Liver (tissue), 9 donors: Measurements from ENCODE around the gene KCTD19. TPM values are rescaled to one million over a fixed set of nuclear protein-coding genes. Genes with fewer than 3 reads are reported as not detected.

Experiments used
- DNase-seq: peaks from one replicate; pipeline ENCODE4 v3.0.0-alpha.2; 2017; ENCODE audit warnings: low spot score
- H3K27ac ChIP-seq, 2 donors: one replicate each; pipeline ENCODE4 v1.7.0; 2013; ENCODE audit warnings: inconsistent platforms in 2 of 2, low read length in 2 of 2, control low read depth in 1 of 2, low read depth in 1 of 2, mild to moderate bottlenecking in 1 of 2
- H3K27me3 ChIP-seq, 4 donors: one replicate each; pipeline versions ENCODE4 v1.6.1 to v1.7.0; 2013; ENCODE audit warnings: low read length in 3 of 4, inconsistent platforms in 1 of 4, mild to moderate bottlenecking in 1 of 4, moderate library complexity in 1 of 4; ENCODE audit not compliant: control insufficient read depth in 4 of 4, insufficient read depth in 4 of 4
- H3K36me3 ChIP-seq, 4 donors: one replicate each; pipeline versions ENCODE4 v1.6.1 to v1.7.0; 2013; ENCODE audit warnings: low read length in 3 of 4, mild to moderate bottlenecking in 3 of 4, low read depth in 1 of 4, moderate library complexity in 1 of 4; ENCODE audit not compliant: control insufficient read depth in 4 of 4, insufficient read depth in 3 of 4
- H3K4me1 ChIP-seq, 4 donors: one replicate each; pipeline versions ENCODE4 v1.6.1 to v1.7.0; 2013; ENCODE audit warnings: low read length in 3 of 4, mild to moderate bottlenecking in 3 of 4, moderate library complexity in 1 of 4; ENCODE audit not compliant: control insufficient read depth in 4 of 4, insufficient read depth in 4 of 4
- H3K4me3 ChIP-seq, 3 donors: one replicate each; pipeline versions ENCODE4 v1.6.1 to v1.7.0; 2013; ENCODE audit warnings: low read length in 3 of 3, control low read depth in 1 of 3, low read depth in 1 of 3, mild to moderate bottlenecking in 1 of 3
- H3K9ac ChIP-seq, 2 donors: one replicate each; pipeline ENCODE4 v1.7.0; 2013; ENCODE audit warnings: low read length in 2 of 2, mild to moderate bottlenecking in 2 of 2, moderate library complexity in 2 of 2, control low read depth in 1 of 2, low read depth in 1 of 2
- H3K9me3 ChIP-seq, 4 donors: one replicate each; pipeline versions ENCODE4 v1.6.1 to v1.7.0; 2013; ENCODE audit warnings: low read length in 3 of 4; ENCODE audit not compliant: control insufficient read depth in 4 of 4
- ATF3 ChIP-seq: IDR thresholded peaks from 2 replicates; pipeline ENCODE4 v1.6.1; 2016; ENCODE audit warnings: antibody characterized with exemption
- CTCF ChIP-seq: fragments of 150-350 bp; IDR thresholded peaks from 2 replicates; pipeline ENCODE4 v1.5.1; 2017; ENCODE audit warnings: improper control_type of control experiment, low read depth, low read length; ENCODE audit not compliant: missing input control
- EGR1 ChIP-seq, 2 donors: IDR thresholded peaks; 2 replicates each; pipeline ENCODE4 v1.6.1; 2016 to 2018; ENCODE audit warnings: antibody characterized with exemption in 2 of 2, low read depth in 2 of 2
- FOXA2 ChIP-seq: IDR thresholded peaks from 2 replicates; pipeline ENCODE4 v1.6.1; 2016; ENCODE audit warnings: antibody characterized with exemption
- GABPA ChIP-seq, 2 donors: IDR thresholded peaks in 1 of 2; conservative IDR thresholded peaks in 1 of 2; 2 replicates each; pipeline ENCODE4 v1.6.1; 2016; ENCODE audit warnings: antibody characterized with exemption in 2 of 2, mild to moderate bottlenecking in 1 of 2, moderate library complexity in 1 of 2
- HNF4G ChIP-seq: IDR thresholded peaks from 2 replicates; pipeline ENCODE4 v1.6.1; 2016; ENCODE audit warnings: antibody characterized with exemption
- JUND ChIP-seq, 2 donors: IDR thresholded peaks; 2 replicates each; pipeline ENCODE4 v1.6.1; 2016; ENCODE audit warnings: antibody characterized with exemption in 2 of 2
- MAX ChIP-seq: IDR thresholded peaks from 2 replicates; pipeline ENCODE4 v1.6.1; 2016; ENCODE audit warnings: antibody characterized with exemption
- NR2F2 ChIP-seq: IDR thresholded peaks from 2 replicates; pipeline ENCODE4 v1.6.1; 2016; ENCODE audit warnings: antibody characterized with exemption
- RAD21 ChIP-seq, 2 donors: IDR thresholded peaks; 2 replicates each; pipeline ENCODE4 v1.6.1; 2016; ENCODE audit warnings: antibody characterized with exemption in 2 of 2, mild to moderate bottlenecking in 2 of 2
- SP1 ChIP-seq: IDR thresholded peaks from 2 replicates; pipeline ENCODE4 v1.6.1; 2018; ENCODE audit warnings: antibody characterized with exemption, mild to moderate bottlenecking
- YY1 ChIP-seq: IDR thresholded peaks from 2 replicates; pipeline ENCODE4 v1.6.1; 2016; ENCODE audit warnings: antibody characterized with exemption, mild to moderate bottlenecking
- ZBTB33 ChIP-seq: IDR thresholded peaks from 2 replicates; pipeline ENCODE4 v1.6.1; 2016; ENCODE audit warnings: antibody characterized with exemption
- WGBS: extraction: QIAGEN DNeasy Blood & Tissue Kit; methylation state at CpG from one replicate; pipeline ENCODE4 v1.1.7; 2013; 5-methylcytosine and 5-hydroxymethylcytosine counted together
- polyA plus RNA-seq, 2 donors: library from polyadenylated mRNA; stranded (reverse) in 1 of 2; unstranded in 1 of 2; fragments of 200-250 nt in 1 of 2; fragments of >200 nt in 1 of 2; fragmentation: Nextera tagmentation in 1 of 2; extraction: Ambion mirVana in 1 of 2; gene quantifications; one replicate each; pipeline versions ENCODE4 v1.2.1 to v1.2.3, GENCODE V29; 2013 to 2015
- total RNA-seq, 2 donors: library from RNA; depleted of rRNA; stranded (reverse); fragments of >200 nt; gene quantifications; one replicate each; pipeline ENCODE4 v1.2.3, GENCODE V29; 2014
- donor health status: healthy.
- donor health status: healthy.
- donor health status: healthy.
- donor health status: healthy.
- donor health status: healthy.

Gene KCTD19
- total and polyA plus RNA-seq, 4 donors = 0.28 TPM; not detected in 3

GRCh38 chr16:67280090-67281015, 46.2 kb downstream of the KCTD19 start:
- Histone ChIP-seq H3K9ac (no peak overlapping the region), H3K27me3 (no peaks in the 10 kb centered on the region), H3K36me3 (no peaks in the 10 kb centered on the region), H3K27ac (no peak overlapping the region), H3K4me1 (peaks cover 0 to 2% (median 0%) of the 10 kb centered on the region in 4 donors), H3K9me3 (no peaks in the 10 kb centered on the region), H3K4me3 (no peak overlapping the region)
- WGBS = 93% methylated on average over 15 of the region's 15 CpGs
- no peak for DNase-seq
- TF ChIP-seq YY1 (no peak), MAX (no peak), HNF4G (no peak), JUND (IDR thresholded peaks at IDR 0.05) (no peak), SP1 (no peak), ATF3 (no peak), GABPA (IDR thresholded peaks at IDR 0.05 in 1 of 2, conservative IDR thresholded peaks at IDR 0.05 in 1 of 2) (no peak), CTCF (no peak)

GRCh38 chr16:67279296-67280089, 47.0 kb downstream of the KCTD19 start, which contains the start of gene PLEKHG4:
TSS of gene PLEKHG4 (plus strand) at chr16:67279532. CDS start at chr16:67280045, 513 bp downstream.
- no peak within 1 kb of the TSS for H3K9ac ChIP-seq
- peak within 1 kb of the TSS in 2 of 3 donors; percentile 26 to 55 for H3K4me3 ChIP-seq
- H3K27me3 ChIP-seq = no peaks in the 10 kb centered on the region
- TF ChIP-seq ZBTB33 = no peak
- no peak for TF ChIP-seq NR2F2
- TF ChIP-seq YY1 = no peak
- no peak for TF ChIP-seq GABPA (IDR thresholded peaks at IDR 0.05 in 1 of 2, conservative IDR thresholded peaks at IDR 0.05 in 1 of 2)
- TF ChIP-seq CTCF = peak; percentile 52
- no peak for TF ChIP-seq EGR1 (IDR thresholded peaks at IDR 0.05; ENCODE audit: low read depth in 2 of 2)
- TF ChIP-seq RAD21 (IDR thresholded peaks at IDR 0.05) = peak in 1 of 2 donors; percentile 40
- no peak for TF ChIP-seq JUND (IDR thresholded peaks at IDR 0.05)
- TF ChIP-seq FOXA2 = no peak
- TF ChIP-seq SP1 = no peak
- H3K27ac ChIP-seq = no peak within 1 kb of the TSS
- no peaks in the 10 kb centered on the region for H3K9me3 ChIP-seq
- no peaks in the 10 kb centered on the region for H3K36me3 ChIP-seq
- H3K4me1 ChIP-seq = no peaks in the 10 kb centered on the region
- WGBS = 32% methylated on average over 83 of the region's 83 CpGs
- DNase-seq = peak; percentile 80
